ENCODE measurements around the gene PPM1K. TPM values are rescaled to one million over a fixed set of nuclear protein-coding genes. Genes with fewer than 3 reads are reported as not detected.

The PPM1K gene
- polyA plus RNA-seq (2011; rRNA removed) (2.4 TPM in 2 replicates), polyA plus RNA-seq (2017; fragmentation: RNase III; extraction: RNeasy Plus Mini Kit Qiagen cat#74134 plus additional on column Dnase treatment) (0.76 to 0.90 TPM (median 0.85 TPM) in 3 replicates), polyA minus RNA-seq (2011; rRNA and poly(A)+ RNA removed) (5.0 and 6.6 TPM in 2 replicates)
- 0.65 and 0.92 TPM in 2 replicates for polyA plus RNA-seq (2012; cell fraction: cytosol; rRNA removed)
- 0.39 and 0.71 TPM in 2 replicates for polyA plus RNA-seq (2012; cell fraction: nucleus; rRNA removed)

GRCh38 chr4:88284439-88285234 is at the start of gene PPM1K:
TSS of gene PPM1K (minus strand) at chr4:88284561. CDS start at chr4:88278583, 5,978 bp downstream.
- H3K4me2 ChIP-seq: peak within 1 kb of the TSS; percentile 88
- ATAC-seq (peak; percentile 94 to 96), DNase-seq (ENCODE audit: low read depth in 1 of 2, low spot score in 1 of 2) (peak; percentile 83 to 95), FAIRE-seq (no peak)
- CTCF ChIA-PET: interaction anchor here (0.6 to 1.5 kb wide), 2 partner anchors 227 to 233 kb away, joined by 3 to 4 read pairs; no protein-coding TSS in a partner anchor
- H3K4me1 ChIP-seq: peaks cover 10% of the 10 kb centered on the region; the same call in 2 of the 3 replicates
- TF ChIP-seq MAZ (IDR thresholded peaks at IDR 0.05; ENCODE audit: borderline replicate concordance, low read depth, low read length) (no peak), ZSCAN20 (CRISPR knock-in tag; IDR thresholded peaks at IDR 0.05) (no peak), MAX (IDR thresholded peaks at IDR 0.05) (peak; percentile 39; the same call in 1 of the 2 replicates), PBX3 (IDR thresholded peaks at IDR 0.05) (peak; percentile 95), TFCP2L1 (CRISPR knock-in tag; IDR thresholded peaks at IDR 0.05) (no peak), SMC3 (IDR thresholded peaks at IDR 0.05) (no peak), RFX5 (IDR thresholded peaks at IDR 0.05) (no peak), FOSL2 (IDR thresholded peaks at IDR 0.05) (no peak), FOSL2 (CRISPR knock-in tag; IDR thresholded peaks at IDR 0.05) (no peak), RAD21 (conservative IDR thresholded peaks at IDR 0.05 in 1 of 2, IDR thresholded peaks at IDR 0.05 in 1 of 2) (no peak), POLR2AphosphoS2 (conservative IDR thresholded peaks at IDR 0.05; ENCODE audit: low read length) (no peak), HOXB13 (CRISPR knock-in tag; IDR thresholded peaks at IDR 0.05; ENCODE audit: low read depth) (no peak), HOXB5 (CRISPR knock-in tag; IDR thresholded peaks at IDR 0.05) (no peak), CBX8 (IDR thresholded peaks at IDR 0.05) (no peak), HOXA7 (CRISPR knock-in tag; IDR thresholded peaks at IDR 0.05) (no peak), HDAC2 (IDR thresholded peaks at IDR 0.05) (no peak), POLR2A (IDR thresholded peaks at IDR 0.05; ENCODE audit: low read length) (peak; percentile 26; the same call in 1 of the 2 replicates), CTCF (IDR thresholded peaks at IDR 0.05) (no peak)
- WGBS (ENCODE audit: missing lambda C conversion rate): 3% methylated on average over 11 of the region's 55 CpGs
- peak within 1 kb of the TSS; percentile 58 to 85 for H3K27ac ChIP-seq
- no peaks in the 10 kb centered on the region for H3K9me3 ChIP-seq
- H3K4me3 ChIP-seq: peak within 1 kb of the TSS; percentile 68
- POLR2A ChIA-PET: interaction anchor here (1.2 to 1.4 kb wide), 2 partner anchors 94 to 172 kb away, joined by 3 to 4 read pairs; partner anchors contain the start of genes HERC5 and HERC6

- 82% methylated on average over 1 of the region's 1 CpG for WGBS (ENCODE audit: missing lambda C conversion rate)
- no peak overlapping the region for H3K27ac ChIP-seq
- no peak overlapping the region for H3K4me2 ChIP-seq
- ATAC-seq: no peak
- H3K4me1 ChIP-seq: no peaks in the 10 kb centered on the region
- DNase-seq (ENCODE audit: low read depth in 1 of 2, low spot score in 1 of 2): no peak
- CTCF ChIA-PET: no interaction called here
- H3K9me3 ChIP-seq: no peaks in the 10 kb centered on the region
- POLR2A ChIA-PET: no interaction called here
- H3K4me3 ChIP-seq: no peak overlapping the region
- no peak for FAIRE-seq
- TF ChIP-seq MYC (IDR thresholded peaks at IDR 0.05; ENCODE audit: borderline replicate concordance, low read length) (no peak), ZNF302 (CRISPR knock-in tag; IDR thresholded peaks at IDR 0.05) (no peak), RFX5 (IDR thresholded peaks at IDR 0.05) (no peak), ZSCAN20 (CRISPR knock-in tag; IDR thresholded peaks at IDR 0.05) (no peak), PBX3 (IDR thresholded peaks at IDR 0.05) (no peak), USF2 (IDR thresholded peaks at IDR 0.05) (no peak), MAX (IDR thresholded peaks at IDR 0.05) (no peak), SMC3 (IDR thresholded peaks at IDR 0.05) (no peak), HMGXB4 (CRISPR knock-in tag; IDR thresholded peaks at IDR 0.05; ENCODE audit: borderline replicate concordance) (no peak), JUN (IDR thresholded peaks at IDR 0.05) (no peak), ZFP36 (IDR thresholded peaks at IDR 0.05; ENCODE audit: borderline replicate concordance, partially characterized antibody) (no peak), CBX2 (IDR thresholded peaks at IDR 0.05; ENCODE audit: borderline replicate concordance, low read depth) (no peak), ATOH8 (CRISPR knock-in tag; IDR thresholded peaks at IDR 0.05; ENCODE audit: low read depth) (no peak)
Measured at GRCh38 chr4:88333741-88334405, 49.5 kb upstream of the PPM1K start.
